ENCODE measurements around the gene BCAS3.

- TF ChIP-seq CTCF (IDR thresholded peaks at IDR 0.05; ENCODE audit: low read length) (no peak), EZH2 (IDR thresholded peaks at IDR 0.05; ENCODE audit: borderline replicate concordance, low read length) (no peak)
These were observed 465.4 kb downstream of the BCAS3 start for GRCh38 chr17:61143026-61143425.

Measured in OCI-LY1 (cell line).